VCaP (cell line): ENCODE data around the gene TCF23.

Experiments used
- H3K27ac ChIP-seq: fragments of 450-650 bp; 2 replicates; pipeline ENCODE4 v1.5.1; 2017
- TF ChIP-seq, protein P1 (sequence below): fragments of 450-650 bp; conservative IDR thresholded peaks from 2 replicates; pipeline ENCODE4 v1.5.1; 2017; ENCODE audit warnings: mild to moderate bottlenecking, moderate library complexity

Gene TCF23

DNA sequence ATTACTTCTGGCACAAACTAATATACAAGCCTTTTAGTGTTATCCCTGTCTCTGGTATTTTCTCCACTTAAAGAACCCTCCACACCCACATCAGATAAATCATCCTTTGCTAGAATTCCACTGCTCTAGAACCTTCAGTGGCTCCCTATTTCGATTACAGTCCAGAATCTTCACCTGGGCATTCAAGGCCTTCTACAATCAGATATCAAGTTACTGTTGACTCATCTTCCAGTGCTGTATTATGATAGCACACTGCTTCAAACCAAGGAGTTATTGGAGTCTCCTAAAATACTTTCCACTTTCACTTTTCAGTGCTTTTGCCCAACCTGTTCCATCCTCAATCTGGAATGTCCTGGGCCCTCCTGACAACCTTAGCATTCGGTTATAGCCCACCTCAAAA lies 33.3 kb upstream of the TCF23 start:
- no peak overlapping the region for H3K27ac ChIP-seq
- TF ChIP-seq, protein P1, sequence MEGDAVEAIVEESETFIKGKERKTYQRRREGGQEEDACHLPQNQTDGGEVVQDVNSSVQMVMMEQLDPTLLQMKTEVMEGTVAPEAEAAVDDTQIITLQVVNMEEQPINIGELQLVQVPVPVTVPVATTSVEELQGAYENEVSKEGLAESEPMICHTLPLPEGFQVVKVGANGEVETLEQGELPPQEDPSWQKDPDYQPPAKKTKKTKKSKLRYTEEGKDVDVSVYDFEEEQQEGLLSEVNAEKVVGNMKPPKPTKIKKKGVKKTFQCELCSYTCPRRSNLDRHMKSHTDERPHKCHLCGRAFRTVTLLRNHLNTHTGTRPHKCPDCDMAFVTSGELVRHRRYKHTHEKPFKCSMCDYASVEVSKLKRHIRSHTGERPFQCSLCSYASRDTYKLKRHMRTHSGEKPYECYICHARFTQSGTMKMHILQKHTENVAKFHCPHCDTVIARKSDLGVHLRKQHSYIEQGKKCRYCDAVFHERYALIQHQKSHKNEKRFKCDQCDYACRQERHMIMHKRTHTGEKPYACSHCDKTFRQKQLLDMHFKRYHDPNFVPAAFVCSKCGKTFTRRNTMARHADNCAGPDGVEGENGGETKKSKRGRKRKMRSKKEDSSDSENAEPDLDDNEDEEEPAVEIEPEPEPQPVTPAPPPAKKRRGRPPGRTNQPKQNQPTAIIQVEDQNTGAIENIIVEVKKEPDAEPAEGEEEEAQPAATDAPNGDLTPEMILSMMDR, result no peak

DNA sequence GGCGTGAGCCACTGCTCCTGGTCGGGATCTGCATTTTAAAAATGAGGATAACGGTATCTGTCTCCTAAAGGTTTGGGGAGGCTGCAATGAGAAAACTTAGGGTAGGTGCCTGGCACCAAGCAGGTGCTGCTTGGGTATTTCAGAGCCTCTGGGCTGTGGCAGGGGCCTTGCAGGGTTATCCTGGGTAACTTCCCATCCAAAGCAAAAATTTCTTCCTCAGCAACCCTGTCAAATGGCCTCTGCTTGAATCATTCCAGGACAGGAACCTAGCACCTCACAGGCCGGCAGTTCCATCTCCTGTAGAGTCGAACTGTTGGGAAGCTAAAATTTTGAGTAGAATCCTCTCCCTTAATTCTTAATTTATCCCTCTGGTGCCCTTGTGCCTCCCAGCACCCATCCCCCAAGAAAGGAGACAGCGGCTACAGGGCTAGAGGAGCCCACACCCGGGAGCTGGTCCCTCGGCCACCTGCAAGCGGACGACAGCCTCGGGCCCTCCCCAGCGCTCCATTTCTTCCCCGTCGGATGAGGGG lies 30.7 kb upstream of the TCF23 start:
- TF ChIP-seq, protein P1, result no peak
- peak overlapping the region; percentile 84 for H3K27ac ChIP-seq

DNA sequence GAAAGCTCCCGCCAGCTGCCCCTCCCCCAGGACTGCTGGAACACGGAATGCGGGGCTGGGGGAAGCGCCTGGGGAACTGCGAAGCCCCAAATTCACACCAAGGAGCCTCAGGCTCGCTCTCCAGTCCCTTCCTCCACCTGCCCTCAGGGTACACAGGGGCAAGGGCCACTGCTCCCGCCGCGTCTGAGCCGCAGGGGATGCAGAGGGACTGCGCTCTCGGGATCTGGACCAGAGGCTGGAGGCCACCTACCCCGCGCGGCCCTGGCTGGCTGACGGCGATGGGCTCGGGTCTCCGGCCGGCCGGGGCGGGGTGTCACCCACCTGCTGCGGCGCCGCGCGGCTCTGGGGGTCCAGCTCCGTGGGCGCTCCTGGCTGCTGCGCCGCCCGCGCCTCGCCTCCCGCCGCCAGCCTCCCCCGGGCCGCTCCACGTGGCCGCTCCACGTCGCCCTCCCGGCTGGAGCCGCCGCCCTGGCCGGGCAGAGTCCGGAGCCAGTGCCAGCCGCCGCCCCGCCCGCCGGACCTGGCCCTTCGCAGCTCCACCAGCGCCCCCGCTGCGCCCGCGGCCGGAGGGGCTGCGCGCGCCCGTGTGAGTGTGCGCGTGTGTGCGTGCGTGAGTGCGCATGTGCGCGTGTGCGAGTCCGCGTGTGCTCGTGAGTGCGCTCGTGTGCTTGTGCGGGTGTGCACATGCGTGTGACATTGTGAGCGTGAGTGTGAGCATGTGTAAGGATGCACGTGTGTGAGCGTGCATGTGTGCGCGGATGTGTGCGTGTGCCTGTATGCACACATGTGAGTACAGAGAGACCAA lies 30.1 kb upstream of the TCF23 start, which contains the start of gene CGREF1:
CGREF1 (minus strand) TSS at position 604 of the 805 bp plus-strand sequence. CDS start 14,762 bp downstream, outside the sequence.
- TF ChIP-seq, protein P1, result no peak
- peak within 1 kb of the TSS; percentile 84 for H3K27ac ChIP-seq

DNA sequence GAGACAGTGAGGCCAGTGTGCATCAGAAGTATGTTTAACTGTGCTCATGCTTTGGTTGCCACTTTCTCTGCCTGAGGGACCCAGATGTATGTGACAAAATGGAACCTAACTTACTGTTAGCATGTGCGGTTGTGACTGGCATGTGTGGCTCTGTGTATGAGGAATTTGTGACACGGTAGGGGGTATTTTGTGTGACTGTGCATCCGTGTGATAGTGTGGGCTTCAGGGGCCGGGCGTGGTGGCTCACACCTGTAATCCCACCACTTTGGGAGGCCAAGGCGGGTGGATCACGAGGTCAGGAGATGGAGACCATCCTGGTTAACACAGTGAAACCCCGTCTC lies 29.5 kb upstream of the TCF23 start:
- H3K27ac ChIP-seq, result peak overlapping the region; percentile 84

DNA sequence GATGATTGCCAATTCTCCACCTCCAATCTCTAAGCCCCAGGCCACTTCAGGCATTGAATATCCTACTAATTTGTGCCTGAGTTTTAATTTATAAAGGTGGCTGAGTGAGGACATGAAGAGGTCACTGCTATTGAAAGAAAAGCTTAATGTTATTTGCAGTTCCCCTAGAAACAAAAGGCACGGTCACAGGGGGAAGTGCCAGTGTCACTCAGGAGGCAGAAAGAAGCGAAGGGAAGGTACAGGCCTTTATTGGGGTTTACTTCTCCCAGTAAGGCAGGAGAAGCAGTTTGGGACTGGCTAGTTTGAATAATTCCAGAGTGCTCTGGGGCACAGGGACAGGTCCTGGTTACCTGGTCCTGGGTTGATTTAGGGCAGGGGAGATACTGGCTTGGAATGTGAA lies 26.9 kb upstream of the TCF23 start:
- TF ChIP-seq, protein P1, result no peak
- H3K27ac ChIP-seq, result no peak overlapping the region

DNA sequence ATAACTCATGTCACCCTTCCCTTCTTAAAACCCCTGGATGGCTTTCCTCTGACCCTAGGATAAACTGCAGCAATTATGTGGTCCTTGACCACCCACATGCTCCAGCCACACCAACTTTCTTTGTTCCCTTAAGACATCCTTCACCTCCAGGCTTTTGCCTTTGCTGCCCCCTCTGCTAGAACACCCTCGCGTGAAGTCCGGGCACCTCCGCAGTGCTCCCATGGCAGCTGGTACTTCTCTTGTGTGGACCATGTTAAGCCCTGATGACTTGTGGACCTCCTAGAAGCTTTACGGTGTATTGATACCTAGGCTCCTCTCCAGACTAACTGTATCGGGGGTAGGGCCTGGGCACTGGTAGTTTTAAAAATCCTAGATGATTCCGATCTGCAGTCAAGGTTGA lies 26.0 kb upstream of the TCF23 start:
- TF ChIP-seq, protein P1, result no peak
- peak overlapping the region; percentile 65; the same call in 1 of the 2 replicates for H3K27ac ChIP-seq

DNA sequence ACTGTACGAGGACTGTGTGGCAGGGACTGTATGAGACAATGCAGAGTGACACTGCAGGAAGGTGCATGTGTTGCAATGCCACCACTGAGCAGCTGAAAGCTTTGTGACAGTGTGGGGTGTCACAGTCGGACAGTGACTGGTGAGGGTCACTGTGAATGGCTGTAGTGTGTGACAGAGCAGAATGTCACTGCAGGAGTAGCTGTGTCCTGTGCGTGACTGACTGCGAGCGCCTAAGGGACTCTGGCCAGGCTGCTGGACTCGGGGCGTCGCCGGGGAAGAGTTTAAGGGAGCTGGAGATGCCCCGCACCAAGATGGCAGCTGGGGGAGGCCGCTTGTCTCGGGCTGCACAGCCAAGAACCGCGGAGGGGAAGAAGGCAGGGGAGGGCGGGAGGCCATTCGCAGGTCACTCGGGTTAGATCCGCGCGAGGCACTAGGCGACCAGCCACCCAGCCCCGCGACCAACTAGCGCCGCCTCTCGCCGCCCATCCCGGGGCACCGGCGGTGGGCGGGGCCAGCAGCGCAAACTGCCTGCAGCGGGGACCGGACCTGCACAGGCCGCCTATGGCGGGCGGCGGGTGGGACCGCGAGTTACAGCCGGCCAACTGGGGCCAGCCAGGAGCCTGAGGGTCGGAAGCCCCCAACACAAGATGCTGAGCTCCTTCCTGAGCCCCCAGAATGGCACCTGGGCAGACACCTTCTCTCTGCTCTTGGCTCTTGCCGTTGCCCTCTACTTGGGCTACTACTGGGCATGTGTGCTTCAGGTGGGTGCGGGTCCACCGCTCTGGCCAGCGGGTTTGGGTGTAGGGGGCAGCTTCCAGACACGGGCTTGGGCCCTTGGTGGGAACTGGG lies 25.3 kb upstream of the TCF23 start, which contains the start of gene ABHD1:
ABHD1 (plus strand) TSS at position 514 of the 849 bp plus-strand sequence; CDS start at position 648, 134 bp downstream.
- peak within 1 kb of the TSS; percentile 65 for H3K27ac ChIP-seq
- TF ChIP-seq, protein P1, result no peak
